T-helper 2 cell treated with Interferon-gamma antibody and Interleukin-4, amounts not matched to agents 5 μg/mL and 100 μg/mL, for 36 hours (primary cell): Measurements from ENCODE around the gene C15orf40.
"Not testable (repeated sequence)": the region's sequence is repeated elsewhere in the genome, so short reads cannot be mapped to it uniquely, and the experiment has no call there.

Experiments used
- DNase-seq: peaks from one replicate; pipeline ENCODE4 v3.0.0; 2021; ENCODE audit warnings: low spot score
- H3K27ac Mint-ChIP-seq: one replicate; pipeline ENCODE4 v1.8.0; 2021; ENCODE audit warnings: mild to moderate bottlenecking, mixed read lengths
- H3K27me3 Mint-ChIP-seq: one replicate; pipeline ENCODE4 v1.8.0; 2021; ENCODE audit warnings: low read depth, mixed read lengths
- H3K36me3 Mint-ChIP-seq: one replicate; pipeline ENCODE4 v1.8.0; 2021; ENCODE audit warnings: low read depth, mixed read lengths
- H3K4me1 Mint-ChIP-seq: one replicate; pipeline ENCODE4 v1.8.0; 2021; ENCODE audit warnings: low read depth, mixed read lengths
- H3K4me3 Mint-ChIP-seq: one replicate; pipeline ENCODE4 v1.8.0; 2022; ENCODE audit warnings: mild to moderate bottlenecking, moderate library complexity, mixed read lengths
- H3K9me3 Mint-ChIP-seq: one replicate; pipeline ENCODE4 v1.8.0; 2021; ENCODE audit warnings: mixed read lengths

The C15orf40 gene

GRCh38 chr15:82952158-82953081 lies 59.0 kb downstream of the C15orf40 start, which contains the start of gene HOMER2:
TSS of gene HOMER2 (minus strand) at chr15:82952720. CDS start at chr15:82952535, 185 bp downstream.
- peaks cover 6% of the 10 kb centered on the region for H3K27me3 Mint-ChIP-seq
- H3K4me1 Mint-ChIP-seq = peaks cover 9% of the 10 kb centered on the region
- peak within 1 kb of the TSS; percentile 74 for H3K4me3 Mint-ChIP-seq
- no peaks in the 10 kb centered on the region for H3K9me3 Mint-ChIP-seq
- DNase-seq = peak; percentile 29
- peak within 1 kb of the TSS; percentile 62 for H3K27ac Mint-ChIP-seq
- H3K36me3 Mint-ChIP-seq = no peaks in the 10 kb centered on the region

GRCh38 chr15:82951472-82952157 lies 59.8 kb downstream of the C15orf40 start:
- H3K9me3 Mint-ChIP-seq = no peaks in the 10 kb centered on the region
- H3K4me1 Mint-ChIP-seq = peaks cover 14% of the 10 kb centered on the region
- DNase-seq = peak; percentile 6
- H3K36me3 Mint-ChIP-seq = peaks cover 2% of the 10 kb centered on the region
- H3K27me3 Mint-ChIP-seq = peaks cover 8% of the 10 kb centered on the region
- no peak overlapping the region for H3K4me3 Mint-ChIP-seq
- H3K27ac Mint-ChIP-seq = peak overlapping the region; percentile 62

GRCh38 chr15:82950746-82951370 lies 60.6 kb downstream of the C15orf40 start:
- peaks cover 14% of the 10 kb centered on the region for H3K4me1 Mint-ChIP-seq
- no peak overlapping the region for H3K4me3 Mint-ChIP-seq
- H3K36me3 Mint-ChIP-seq = peaks cover 2% of the 10 kb centered on the region
- H3K27me3 Mint-ChIP-seq = peaks cover 11% of the 10 kb centered on the region
- H3K27ac Mint-ChIP-seq = no peak overlapping the region
- no peaks in the 10 kb centered on the region for H3K9me3 Mint-ChIP-seq
- peak; percentile 38 for DNase-seq

GRCh38 chr15:82950295-82950694 lies 61.1 kb downstream of the C15orf40 start:
- Mint-ChIP-seq H3K36me3 (peaks cover 2% of the 10 kb centered on the region), H3K4me3 (no peak overlapping the region), H3K27me3 (peaks cover 11% of the 10 kb centered on the region), H3K9me3 (no peaks in the 10 kb centered on the region), H3K4me1 (peaks cover 14% of the 10 kb centered on the region), H3K27ac (no peak overlapping the region)
- DNase-seq = peak; percentile 9

- no peak for DNase-seq
- H3K9me3 Mint-ChIP-seq = no peaks in the 10 kb centered on the region
- peaks cover 12% of the 10 kb centered on the region for H3K4me1 Mint-ChIP-seq
- peaks cover 2% of the 10 kb centered on the region for H3K36me3 Mint-ChIP-seq
- H3K4me3 Mint-ChIP-seq = no peak overlapping the region
- H3K27ac Mint-ChIP-seq = no peak overlapping the region
- H3K27me3 Mint-ChIP-seq = peaks cover 5% of the 10 kb centered on the region
Observed at GRCh38 chr15:82946155-82946701, 65.2 kb downstream of the C15orf40 start.

GRCh38 chr15:82945326-82945725 lies 66.1 kb downstream of the C15orf40 start:
- peaks cover 12% of the 10 kb centered on the region for H3K4me1 Mint-ChIP-seq
- no peak overlapping the region for H3K27ac Mint-ChIP-seq
- H3K4me3 Mint-ChIP-seq = no peak overlapping the region
- H3K36me3 Mint-ChIP-seq = peaks cover 2% of the 10 kb centered on the region
- H3K9me3 Mint-ChIP-seq = no peaks in the 10 kb centered on the region
- H3K27me3 Mint-ChIP-seq = peaks cover 5% of the 10 kb centered on the region
- no peak for DNase-seq

GRCh38 chr15:82944821-82945220 lies 66.6 kb downstream of the C15orf40 start:
- DNase-seq = no peak
- peaks cover 5% of the 10 kb centered on the region for H3K27me3 Mint-ChIP-seq
- H3K27ac Mint-ChIP-seq = no peak overlapping the region
- H3K36me3 Mint-ChIP-seq = peaks cover 2% of the 10 kb centered on the region
- H3K4me3 Mint-ChIP-seq = no peak overlapping the region
- no peaks in the 10 kb centered on the region for H3K9me3 Mint-ChIP-seq
- H3K4me1 Mint-ChIP-seq = peaks cover 12% of the 10 kb centered on the region

GRCh38 chr15:82944056-82944455 lies 67.4 kb downstream of the C15orf40 start:
- no peak for DNase-seq
- Mint-ChIP-seq H3K4me1 (peaks cover 12% of the 10 kb centered on the region), H3K27me3 (peaks cover 5% of the 10 kb centered on the region), H3K36me3 (peaks cover 2% of the 10 kb centered on the region), H3K27ac (no peak overlapping the region), H3K4me3 (no peak overlapping the region), H3K9me3 (no peaks in the 10 kb centered on the region)

GRCh38 chr15:82943176-82943575 lies 68.3 kb downstream of the C15orf40 start:
- H3K27ac Mint-ChIP-seq = no peak overlapping the region
- peaks cover 7% of the 10 kb centered on the region for H3K36me3 Mint-ChIP-seq
- peaks cover 12% of the 10 kb centered on the region for H3K4me1 Mint-ChIP-seq
- peaks cover 7% of the 10 kb centered on the region for H3K27me3 Mint-ChIP-seq
- no peak for DNase-seq
- H3K4me3 Mint-ChIP-seq = no peak overlapping the region
- H3K9me3 Mint-ChIP-seq = no peaks in the 10 kb centered on the region

GRCh38 chr15:82942691-82943090 lies 68.7 kb downstream of the C15orf40 start:
- H3K27me3 Mint-ChIP-seq = peaks cover 7% of the 10 kb centered on the region
- H3K27ac Mint-ChIP-seq = no peak overlapping the region
- no peaks in the 10 kb centered on the region for H3K9me3 Mint-ChIP-seq
- no peak for DNase-seq
- H3K36me3 Mint-ChIP-seq = peaks cover 7% of the 10 kb centered on the region
- H3K4me3 Mint-ChIP-seq = no peak overlapping the region
- H3K4me1 Mint-ChIP-seq = peaks cover 12% of the 10 kb centered on the region

- not testable (repeated sequence) for H3K4me1 Mint-ChIP-seq, H3K27me3 Mint-ChIP-seq, H3K36me3 Mint-ChIP-seq, H3K4me3 Mint-ChIP-seq, H3K27ac Mint-ChIP-seq, H3K9me3 Mint-ChIP-seq, DNase-seq
Observed at GRCh38 chr15:82939678-82940077, 71.8 kb downstream of the C15orf40 start.
